Measurements from ENCODE around the gene EIF4E3.

DNA sequence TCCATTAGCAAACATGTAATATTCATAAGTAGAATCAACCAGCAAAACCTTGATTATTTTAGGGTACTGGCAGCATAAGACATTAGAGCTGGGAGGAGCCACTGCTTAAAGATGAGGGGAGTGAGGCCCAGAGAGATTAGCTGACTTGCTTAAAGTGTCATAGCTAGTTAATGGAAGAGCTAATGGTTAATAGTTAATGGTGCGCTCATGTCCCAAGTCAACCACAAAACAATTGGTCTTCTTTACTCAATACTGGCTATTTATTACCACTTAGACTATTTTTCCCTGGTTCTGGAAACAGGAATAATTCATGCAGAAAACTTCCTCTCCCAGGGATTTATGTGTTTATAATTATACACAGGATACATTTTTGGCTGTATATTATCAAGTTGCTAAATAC, 33.1 kb downstream of the EIF4E3 start:
- no peak for TF ChIP-seq TAF1 (IDR thresholded peaks at IDR 0.05; ENCODE audit: borderline replicate concordance, insufficient read depth, low read length)
- TF ChIP-seq POLR2AphosphoS5 (IDR thresholded peaks at IDR 0.05; ENCODE audit: low read depth, low read length): no peak

All from PFSK-1 (cell line).